Prostate gland (tissue), 2 donors: Measurements from ENCODE around the gene TMA7.

Source experiments
- CTCF ChIP-seq, 4 experiments: fragments of 200-600 bp in 2 of 4; fragments of 450-650 bp in 2 of 4; sonication (generic) in 2 of 4; IDR thresholded peaks; 1 replicate in 3 of 4; 2 replicates in 1 of 4; pipeline ENCODE4 v1.5.1; 2016 to 2019; ENCODE audit warnings: antibody characterized with exemption in 4 of 4, mild to moderate bottlenecking in 2 of 4, moderate library complexity in 2 of 4
- POLR2A ChIP-seq: fragments of 450-650 bp; IDR thresholded peaks from one replicate; pipeline ENCODE4 v1.6.1; 2016; ENCODE audit warnings: antibody characterized with exemption, mild to moderate bottlenecking

GRCh38 chr3:48425281-48425812, 14.7 kb upstream of the TMA7 start:
- TF ChIP-seq CTCF (IDR thresholded peaks at IDR 0.05), result no peak
- TF ChIP-seq POLR2A, result no peak
